NOMO-1 (cell line): ENCODE data around the gene SPN.
"Not testable (repeated sequence)": the region's sequence is repeated elsewhere in the genome, so short reads cannot be mapped to it uniquely, and the experiment has no call there.

Source experiments
- DNase-seq, 2 experiments: peaks; one replicate each; lab custom pipeline; 2025; ENCODE audit not compliant: unreplicated experiment in 2 of 2; lab: John Stamatoyannopoulos, UW

The SPN gene

GRCh38 chr16:29675811-29676643 lies 13.0 kb downstream of the SPN start:
- DNase-seq: peak in 1 of 2 experiments; percentile 86

GRCh38 chr16:29676989-29677785 lies 14.1 kb downstream of the SPN start:
- DNase-seq: peak in 1 of 2 experiments; percentile 40

GRCh38 chr16:29678691-29679267 lies 15.7 kb downstream of the SPN start, which contains the start of gene QPRT:
QPRT (plus strand) TSS chr16:29679180; CDS start chr16:29679198, 18 bp downstream.
- DNase-seq: peak in 1 of 2 experiments; percentile 39

GRCh38 chr16:29680180-29680598 lies 17.1 kb downstream of the SPN start:
- DNase-seq: no peak

GRCh38 chr16:29683543-29684090 lies 20.6 kb downstream of the SPN start:
- DNase-seq: no peak

GRCh38 chr16:29684679-29685078 lies 21.6 kb downstream of the SPN start:
- no peak for DNase-seq

- DNase-seq: peak in 1 of 2 experiments; percentile 47
Observed at GRCh38 chr16:29686740-29687332, 23.8 kb downstream of the SPN start.

- DNase-seq: no peak
Observed at GRCh38 chr16:29687755-29688154, 24.7 kb downstream of the SPN start.

- DNase-seq: no peak
Observed at GRCh38 chr16:29688172-29688571, 25.1 kb downstream of the SPN start.

GRCh38 chr16:29689490-29690351 lies 26.7 kb downstream of the SPN start:
- peak; percentile 40 to 45 for DNase-seq

GRCh38 chr16:29692606-29693005 lies 29.6 kb downstream of the SPN start:
- not testable (repeated sequence) for DNase-seq

GRCh38 chr16:29694384-29695195 lies 31.5 kb downstream of the SPN start:
- no peak for DNase-seq

- DNase-seq: not testable (repeated sequence)
Observed at GRCh38 chr16:29695675-29696074, 32.6 kb downstream of the SPN start.

GRCh38 chr16:29696881-29697331 lies 33.9 kb downstream of the SPN start:
- no peak for DNase-seq

GRCh38 chr16:29697391-29697790 lies 34.3 kb downstream of the SPN start:
- no peak for DNase-seq

GRCh38 chr16:29698042-29698441 lies 35.0 kb downstream of the SPN start:
- DNase-seq: no peak

- no peak for DNase-seq
Observed at GRCh38 chr16:29698484-29699323, 35.7 kb downstream of the SPN start.
